ENCODE measurements around the gene ZFP69B.

GRCh38 chr1:40411843-40412242, 38.4 kb upstream of the ZFP69B start:
- TF ChIP-seq TAF1 (IDR thresholded peaks at IDR 0.05; ENCODE audit: borderline replicate concordance, insufficient read depth, low read length) (no peak), SIN3A (IDR thresholded peaks at IDR 0.05; ENCODE audit: borderline replicate concordance, insufficient read depth, low read length) (no peak)
